Measurements from ENCODE around the gene ANO1.

The ANO1 gene

DNA sequence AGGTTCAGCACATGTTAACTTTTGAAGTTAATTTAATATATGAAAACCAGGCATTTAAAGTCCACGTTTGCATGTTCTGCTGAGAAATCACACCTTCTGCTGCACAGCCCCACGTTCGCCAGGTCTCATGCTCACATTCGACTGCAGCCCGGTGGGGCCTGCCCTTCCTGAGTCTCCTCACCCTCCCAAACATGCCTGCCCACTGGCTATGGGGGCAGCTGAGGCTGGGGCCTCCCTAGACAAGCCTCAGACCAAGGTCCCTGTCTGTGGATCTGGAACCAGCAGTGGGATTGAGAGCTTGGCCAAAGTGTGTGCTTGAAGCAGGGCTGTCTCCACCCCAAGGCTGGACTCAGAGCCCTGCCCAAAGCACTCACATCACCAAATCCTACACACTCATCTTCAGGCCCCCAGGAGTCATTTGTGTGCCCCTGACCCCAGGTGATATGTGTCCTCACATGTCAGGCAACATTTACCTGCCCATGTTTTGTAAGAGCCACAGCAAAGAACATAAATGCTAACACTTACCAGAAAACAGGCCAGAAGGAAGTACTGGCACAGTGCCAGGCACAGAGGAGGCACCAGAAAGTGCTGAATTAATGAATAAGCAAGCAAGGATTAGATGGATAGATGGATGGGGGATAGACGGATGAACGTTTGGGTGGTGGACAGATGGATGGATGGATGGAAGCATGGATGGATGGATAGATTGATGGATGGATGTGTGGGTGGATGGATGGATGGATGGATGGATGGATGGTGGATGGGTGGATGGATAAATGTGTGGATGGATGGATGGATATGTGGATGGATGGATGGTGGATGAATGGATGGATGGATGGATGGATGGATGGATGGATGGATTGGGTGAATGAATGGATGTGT, 115.5 kb downstream of the ANO1 start:
- no peak for ATAC-seq
- TF ChIP-seq ZFP3 (CRISPR knock-in tag; IDR thresholded peaks at IDR 0.05) (no peak), TOX (CRISPR knock-in tag; IDR thresholded peaks at IDR 0.05; ENCODE audit: borderline replicate concordance) (no peak), ZNF8 (CRISPR knock-in tag; IDR thresholded peaks at IDR 0.05) (no peak), ZC3H10 (CRISPR knock-in tag; IDR thresholded peaks at IDR 0.05) (no peak), SNAI2 (CRISPR knock-in tag; IDR thresholded peaks at IDR 0.05) (no peak), ARNTL (CRISPR knock-in tag; IDR thresholded peaks at IDR 0.05; ENCODE audit: borderline replicate concordance, low read depth) (no peak)
- TF ChIP-seq, protein P1, sequence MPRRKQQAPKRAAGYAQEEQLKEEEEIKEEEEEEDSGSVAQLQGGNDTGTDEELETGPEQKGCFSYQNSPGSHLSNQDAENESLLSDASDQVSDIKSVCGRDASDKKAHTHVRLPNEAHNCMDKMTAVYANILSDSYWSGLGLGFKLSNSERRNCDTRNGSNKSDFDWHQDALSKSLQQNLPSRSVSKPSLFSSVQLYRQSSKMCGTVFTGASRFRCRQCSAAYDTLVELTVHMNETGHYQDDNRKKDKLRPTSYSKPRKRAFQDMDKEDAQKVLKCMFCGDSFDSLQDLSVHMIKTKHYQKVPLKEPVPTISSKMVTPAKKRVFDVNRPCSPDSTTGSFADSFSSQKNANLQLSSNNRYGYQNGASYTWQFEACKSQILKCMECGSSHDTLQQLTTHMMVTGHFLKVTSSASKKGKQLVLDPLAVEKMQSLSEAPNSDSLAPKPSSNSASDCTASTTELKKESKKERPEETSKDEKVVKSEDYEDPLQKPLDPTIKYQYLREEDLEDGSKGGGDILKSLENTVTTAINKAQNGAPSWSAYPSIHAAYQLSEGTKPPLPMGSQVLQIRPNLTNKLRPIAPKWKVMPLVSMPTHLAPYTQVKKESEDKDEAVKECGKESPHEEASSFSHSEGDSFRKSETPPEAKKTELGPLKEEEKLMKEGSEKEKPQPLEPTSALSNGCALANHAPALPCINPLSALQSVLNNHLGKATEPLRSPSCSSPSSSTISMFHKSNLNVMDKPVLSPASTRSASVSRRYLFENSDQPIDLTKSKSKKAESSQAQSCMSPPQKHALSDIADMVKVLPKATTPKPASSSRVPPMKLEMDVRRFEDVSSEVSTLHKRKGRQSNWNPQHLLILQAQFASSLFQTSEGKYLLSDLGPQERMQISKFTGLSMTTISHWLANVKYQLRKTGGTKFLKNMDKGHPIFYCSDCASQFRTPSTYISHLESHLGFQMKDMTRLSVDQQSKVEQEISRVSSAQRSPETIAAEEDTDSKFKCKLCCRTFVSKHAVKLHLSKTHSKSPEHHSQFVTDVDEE (CRISPR knock-in tag; IDR thresholded peaks at IDR 0.05), result no peak
- TF ChIP-seq, protein P2, sequence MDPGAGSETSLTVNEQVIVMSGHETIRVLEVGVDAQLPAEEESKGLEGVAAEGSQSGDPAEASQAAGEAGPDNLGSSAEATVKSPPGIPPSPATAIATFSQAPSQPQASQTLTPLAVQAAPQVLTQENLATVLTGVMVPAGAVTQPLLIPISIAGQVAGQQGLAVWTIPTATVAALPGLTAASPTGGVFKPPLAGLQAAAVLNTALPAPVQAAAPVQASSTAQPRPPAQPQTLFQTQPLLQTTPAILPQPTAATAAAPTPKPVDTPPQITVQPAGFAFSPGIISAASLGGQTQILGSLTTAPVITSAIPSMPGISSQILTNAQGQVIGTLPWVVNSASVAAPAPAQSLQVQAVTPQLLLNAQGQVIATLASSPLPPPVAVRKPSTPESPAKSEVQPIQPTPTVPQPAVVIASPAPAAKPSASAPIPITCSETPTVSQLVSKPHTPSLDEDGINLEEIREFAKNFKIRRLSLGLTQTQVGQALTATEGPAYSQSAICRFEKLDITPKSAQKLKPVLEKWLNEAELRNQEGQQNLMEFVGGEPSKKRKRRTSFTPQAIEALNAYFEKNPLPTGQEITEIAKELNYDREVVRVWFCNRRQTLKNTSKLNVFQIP (CRISPR knock-in tag; IDR thresholded peaks at IDR 0.05; ENCODE audit: borderline replicate concordance, low read depth), result no peak

DNA sequence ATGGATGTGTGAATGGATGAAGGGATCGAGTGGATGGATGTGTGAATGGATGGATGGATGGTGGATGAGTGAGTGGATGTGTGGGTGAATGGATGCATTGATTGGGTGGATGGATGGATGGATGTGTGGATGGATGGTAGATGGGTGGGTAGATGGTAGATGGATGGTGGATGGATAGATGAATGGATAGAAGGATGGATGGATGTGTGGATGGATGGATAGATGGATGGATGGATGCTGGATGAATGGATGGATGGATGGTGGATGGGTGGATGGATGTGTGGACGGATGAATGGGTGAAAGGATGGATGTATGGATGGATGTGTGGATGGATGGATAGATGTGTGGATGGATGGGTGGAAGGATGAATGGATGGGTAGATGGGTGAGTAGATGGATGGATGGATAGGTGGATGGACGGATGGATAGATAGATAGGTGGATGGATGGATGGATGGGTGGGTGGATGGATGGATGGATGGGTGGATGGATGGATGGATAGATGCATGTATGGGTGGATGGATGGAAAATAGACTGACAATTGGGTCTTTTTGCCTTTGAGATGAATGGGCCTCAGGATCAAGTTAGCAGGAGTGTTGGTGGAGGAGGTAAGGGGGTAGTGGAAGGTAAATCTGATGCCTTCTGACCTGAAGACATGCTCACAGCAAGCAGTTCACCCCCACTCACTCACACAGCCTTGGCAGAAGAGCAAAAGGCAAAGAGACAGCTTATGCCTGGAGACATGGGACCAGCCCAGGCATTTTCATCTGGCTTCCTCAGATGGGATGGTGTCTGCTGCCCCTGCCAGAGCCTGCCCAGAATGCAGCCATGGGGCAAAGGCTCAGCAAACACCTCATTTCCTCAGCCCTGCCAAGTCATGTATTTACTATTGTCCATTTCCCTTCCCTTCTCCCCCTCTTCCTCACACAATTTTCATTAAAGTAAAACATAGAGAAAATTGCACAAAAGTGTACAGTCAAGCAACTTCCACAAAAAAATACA, 117.0 kb downstream of the ANO1 start:
- TF ChIP-seq GLIS3 (CRISPR knock-in tag; IDR thresholded peaks at IDR 0.05), result no peak
- no peak for TF ChIP-seq PPARA (CRISPR knock-in tag; IDR thresholded peaks at IDR 0.05; ENCODE audit: borderline replicate concordance)
- no peak for TF ChIP-seq SNAI2 (CRISPR knock-in tag; IDR thresholded peaks at IDR 0.05)
- no peak for TF ChIP-seq ZNF70 (CRISPR knock-in tag; IDR thresholded peaks at IDR 0.05)
- TF ChIP-seq, protein P3, sequence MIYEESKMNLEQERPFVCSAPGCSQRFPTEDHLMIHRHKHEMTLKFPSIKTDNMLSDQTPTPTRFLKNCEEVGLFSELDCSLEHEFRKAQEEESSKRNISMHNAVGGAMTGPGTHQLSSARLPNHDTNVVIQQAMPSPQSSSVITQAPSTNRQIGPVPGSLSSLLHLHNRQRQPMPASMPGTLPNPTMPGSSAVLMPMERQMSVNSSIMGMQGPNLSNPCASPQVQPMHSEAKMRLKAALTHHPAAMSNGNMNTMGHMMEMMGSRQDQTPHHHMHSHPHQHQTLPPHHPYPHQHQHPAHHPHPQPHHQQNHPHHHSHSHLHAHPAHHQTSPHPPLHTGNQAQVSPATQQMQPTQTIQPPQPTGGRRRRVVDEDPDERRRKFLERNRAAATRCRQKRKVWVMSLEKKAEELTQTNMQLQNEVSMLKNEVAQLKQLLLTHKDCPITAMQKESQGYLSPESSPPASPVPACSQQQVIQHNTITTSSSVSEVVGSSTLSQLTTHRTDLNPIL (CRISPR knock-in tag; IDR thresholded peaks at IDR 0.05; ENCODE audit: low read depth), result no peak
- no peak for TF ChIP-seq ZC3H10 (CRISPR knock-in tag; IDR thresholded peaks at IDR 0.05)
- TF ChIP-seq, protein P1 (CRISPR knock-in tag; IDR thresholded peaks at IDR 0.05), result no peak
- no peak for TF ChIP-seq TOX (CRISPR knock-in tag; IDR thresholded peaks at IDR 0.05; ENCODE audit: borderline replicate concordance)
- TF ChIP-seq, protein P4, sequence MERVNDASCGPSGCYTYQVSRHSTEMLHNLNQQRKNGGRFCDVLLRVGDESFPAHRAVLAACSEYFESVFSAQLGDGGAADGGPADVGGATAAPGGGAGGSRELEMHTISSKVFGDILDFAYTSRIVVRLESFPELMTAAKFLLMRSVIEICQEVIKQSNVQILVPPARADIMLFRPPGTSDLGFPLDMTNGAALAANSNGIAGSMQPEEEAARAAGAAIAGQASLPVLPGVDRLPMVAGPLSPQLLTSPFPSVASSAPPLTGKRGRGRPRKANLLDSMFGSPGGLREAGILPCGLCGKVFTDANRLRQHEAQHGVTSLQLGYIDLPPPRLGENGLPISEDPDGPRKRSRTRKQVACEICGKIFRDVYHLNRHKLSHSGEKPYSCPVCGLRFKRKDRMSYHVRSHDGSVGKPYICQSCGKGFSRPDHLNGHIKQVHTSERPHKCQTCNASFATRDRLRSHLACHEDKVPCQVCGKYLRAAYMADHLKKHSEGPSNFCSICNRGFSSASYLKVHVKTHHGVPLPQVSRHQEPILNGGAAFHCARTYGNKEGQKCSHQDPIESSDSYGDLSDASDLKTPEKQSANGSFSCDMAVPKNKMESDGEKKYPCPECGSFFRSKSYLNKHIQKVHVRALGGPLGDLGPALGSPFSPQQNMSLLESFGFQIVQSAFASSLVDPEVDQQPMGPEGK (CRISPR knock-in tag; IDR thresholded peaks at IDR 0.05; ENCODE audit: borderline replicate concordance), result no peak
- no peak for TF ChIP-seq ZNF8 (CRISPR knock-in tag; IDR thresholded peaks at IDR 0.05)
- TF ChIP-seq, protein P5, sequence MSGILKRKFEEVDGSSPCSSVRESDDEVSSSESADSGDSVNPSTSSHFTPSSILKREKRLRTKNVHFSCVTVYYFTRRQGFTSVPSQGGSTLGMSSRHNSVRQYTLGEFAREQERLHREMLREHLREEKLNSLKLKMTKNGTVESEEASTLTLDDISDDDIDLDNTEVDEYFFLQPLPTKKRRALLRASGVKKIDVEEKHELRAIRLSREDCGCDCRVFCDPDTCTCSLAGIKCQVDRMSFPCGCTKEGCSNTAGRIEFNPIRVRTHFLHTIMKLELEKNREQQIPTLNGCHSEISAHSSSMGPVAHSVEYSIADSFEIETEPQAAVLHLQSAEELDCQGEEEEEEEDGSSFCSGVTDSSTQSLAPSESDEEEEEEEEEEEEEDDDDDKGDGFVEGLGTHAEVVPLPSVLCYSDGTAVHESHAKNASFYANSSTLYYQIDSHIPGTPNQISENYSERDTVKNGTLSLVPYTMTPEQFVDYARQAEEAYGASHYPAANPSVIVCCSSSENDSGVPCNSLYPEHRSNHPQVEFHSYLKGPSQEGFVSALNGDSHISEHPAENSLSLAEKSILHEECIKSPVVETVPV (CRISPR knock-in tag; IDR thresholded peaks at IDR 0.05), result no peak
- TF ChIP-seq OSR1 (CRISPR knock-in tag; IDR thresholded peaks at IDR 0.05), result no peak
- TF ChIP-seq ESRRG (CRISPR knock-in tag; IDR thresholded peaks at IDR 0.05), result no peak
- no peak for TF ChIP-seq ZFP3 (CRISPR knock-in tag; IDR thresholded peaks at IDR 0.05)

More for the DNA sequence above, 117.0 kb downstream of the ANO1 start:
- ATAC-seq, result no peak

Measured in SK-N-SH treated with all-trans-retinoic acid at 6 μM for 48 hours (cell line).